ENCODE measurements around the gene SECISBP2.

GRCh38 chr9:89397471-89397870 lies 79.2 kb downstream of the SECISBP2 start:
- no peak for TF ChIP-seq CTCF (IDR thresholded peaks at IDR 0.05)
- TF ChIP-seq POLR2A (IDR thresholded peaks at IDR 0.05), result no peak
